Esophagus squamous epithelium (tissue), 5 donors: Measurements from ENCODE around the gene SPTBN4. TPM values are rescaled to one million over a fixed set of nuclear protein-coding genes. Genes with fewer than 3 reads are reported as not detected.
"Not testable (repeated sequence)": the region's sequence is repeated elsewhere in the genome, so short reads cannot be mapped to it uniquely, and the experiment has no call there.

Source experiments
- DNase-seq: peaks from one replicate; lab custom pipeline; 2025; lab: John Stamatoyannopoulos, UW
- H3K27ac ChIP-seq, 4 donors: fragments of 200-600 bp; sonication (generic); one replicate each; pipeline ENCODE4 v1.5.1; 2016 to 2019; ENCODE audit warnings: mild to moderate bottlenecking in 1 of 4
- H3K27me3 ChIP-seq, 4 donors: fragments of 200-600 bp; sonication (generic); 1 replicate in 3 of 4; 2 replicates in 1 of 4; pipeline versions ENCODE4 v1.5.1 to v1.6.0; 2017 to 2021; ENCODE audit warnings: antibody characterized with exemption in 1 of 4
- H3K36me3 ChIP-seq, 3 donors: fragments of 200-600 bp; sonication (generic); one replicate each; pipeline ENCODE4 v1.5.1; 2016 to 2019
- H3K4me1 ChIP-seq, 3 donors: fragments of 200-600 bp; sonication (generic); one replicate each; pipeline ENCODE4 v1.5.1; 2017 to 2019
- H3K4me3 ChIP-seq, 4 donors: fragments of 200-600 bp; sonication (generic); 1 replicate in 3 of 4; 2 replicates in 1 of 4; pipeline ENCODE4 v1.5.1; 2016 to 2019; ENCODE audit warnings: mild to moderate bottlenecking in 2 of 4, moderate library complexity in 1 of 4
- H3K9me3 ChIP-seq, 3 donors: fragments of 200-600 bp; sonication (generic); one replicate each; pipeline ENCODE4 v1.5.1; 2016 to 2019
- CTCF ChIP-seq, 6 experiments: fragments of 450-650 bp in 4 of 6; fragments of 200-600 bp in 2 of 6; sonication (generic) in 2 of 6; IDR thresholded peaks; one replicate each; pipeline ENCODE4 v1.5.1; 2016 to 2019; ENCODE audit warnings: antibody characterized with exemption in 6 of 6, mild to moderate bottlenecking in 4 of 6, moderate library complexity in 4 of 6
- POLR2A ChIP-seq, 4 donors: fragments of 450-650 bp; IDR thresholded peaks; one replicate each; pipeline ENCODE4 v1.6.1; 2017; ENCODE audit warnings: antibody characterized with exemption in 4 of 4, mild to moderate bottlenecking in 4 of 4, moderate library complexity in 3 of 4
- WGBS, 2 donors: methylation state at CpG; one replicate each; pipeline ENCODE4 v1.1.5; 2018; 5-methylcytosine and 5-hydroxymethylcytosine counted together
- intact Hi-C: fragments of 100-400 bp; cut with DNase I; formaldehyde crosslinking; loops from one replicate; pipeline ENCODE4 v1.15.0; 2022
- total RNA-seq, 4 donors: library from RNA; depleted of rRNA; stranded (reverse); fragments of >200 nt; gene quantifications; one replicate each; pipeline ENCODE4 v1.1.0, GENCODE V29; 2016
- donor health status: DM: yes; HTN: yes; CAD: no.

SPTBN4 gene
- total RNA-seq, 4 donors from 2014 or later = 0.08 to 2.0 (median 1.2) TPM

DNA sequence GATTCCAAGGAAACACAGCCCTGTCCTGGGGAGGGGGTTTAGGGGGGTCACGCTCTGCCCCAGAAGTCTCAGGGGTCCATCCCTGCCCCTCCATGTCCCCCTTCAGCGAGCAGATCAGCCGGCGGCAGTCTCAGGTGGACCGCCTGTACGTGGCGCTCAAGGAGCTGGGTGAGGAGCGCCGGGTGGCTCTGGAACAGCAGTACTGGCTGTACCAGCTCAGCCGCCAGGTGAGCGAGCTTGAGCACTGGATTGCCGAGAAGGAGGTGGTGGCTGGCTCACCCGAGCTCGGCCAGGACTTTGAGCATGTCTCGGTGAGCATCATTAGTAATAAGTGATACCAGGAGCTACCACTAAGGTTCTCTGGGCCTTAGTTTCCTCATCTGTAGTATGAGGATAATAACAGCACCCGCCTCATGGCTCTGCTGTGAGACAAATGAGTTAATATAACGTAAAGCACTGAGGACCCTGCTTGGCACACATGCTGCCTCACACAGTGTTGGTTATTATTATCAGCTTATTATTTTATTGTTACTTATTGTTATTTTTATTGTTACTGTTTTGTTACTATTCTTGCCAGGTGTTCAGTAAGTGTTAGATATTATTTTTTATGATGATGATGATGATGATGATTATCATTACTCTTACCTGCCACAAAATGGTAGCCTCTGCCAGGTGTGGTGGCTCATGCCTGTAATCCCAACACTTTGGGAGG is 89.3 kb downstream of the SPTBN4 start:
- Histone ChIP-seq H3K4me1 (peaks cover 0 to 7% (median 6%) of the 10 kb centered on the region in 3 donors), H3K9me3 (no peaks in the 10 kb centered on the region), H3K4me3 (no peak overlapping the region), H3K27me3 (peaks cover 0 to 63% (median 0%) of the 10 kb centered on the region in 4 donors), H3K36me3 (no peaks in the 10 kb centered on the region), H3K27ac (no peak overlapping the region)
- intact Hi-C loops = no loop called here
- DNase-seq = no peak
- 70 to 76% methylated on average over 8 to 17 of the region's 17 CpGs for WGBS, 2 donors
- TF ChIP-seq POLR2A (IDR thresholded peaks at IDR 0.05) = no peak
- TF ChIP-seq CTCF (IDR thresholded peaks at IDR 0.05) = no peak

- Histone ChIP-seq H3K36me3 (no peaks in the 10 kb centered on the region), H3K4me1 (peaks cover 0 to 7% (median 6%) of the 10 kb centered on the region in 3 donors), H3K27ac (no peak overlapping the region), H3K4me3 (no peak overlapping the region), H3K27me3 (peaks cover 0 to 63% (median 0%) of the 10 kb centered on the region in 4 donors), H3K9me3 (no peaks in the 10 kb centered on the region)
- no peak for DNase-seq
- intact Hi-C loops = no loop called here
- TF ChIP-seq POLR2A (IDR thresholded peaks at IDR 0.05) (no peak), CTCF (IDR thresholded peaks at IDR 0.05) (no peak)
- WGBS, 2 donors = 53 to 87% methylated on average over 3 to 17 of the region's 24 CpGs
These were observed 90.2 kb downstream of the SPTBN4 start for GRCh38 chr19:40556953-40557530.

DNA sequence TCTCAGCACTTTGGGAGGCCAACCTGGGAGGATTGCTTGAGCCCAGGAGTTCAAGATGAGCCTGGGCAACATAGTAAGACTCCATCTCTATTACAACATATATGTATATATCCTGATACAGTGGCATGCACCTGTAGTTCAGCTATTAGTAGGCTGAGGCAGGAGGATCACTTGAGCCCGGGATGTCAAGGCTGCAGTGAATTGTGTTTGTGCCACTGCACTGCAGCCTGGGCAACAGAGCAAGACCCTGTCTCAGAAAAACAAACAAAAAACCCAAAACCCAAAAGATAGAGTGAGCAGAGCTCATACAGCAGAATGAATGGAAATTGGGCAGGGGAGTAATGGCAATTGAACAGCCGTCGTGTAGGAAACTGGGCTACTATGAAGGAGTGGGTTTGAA is 92.6 kb downstream of the SPTBN4 start:
- no peaks in the 10 kb centered on the region for H3K36me3 ChIP-seq
- no peak for DNase-seq
- peaks cover 0 to 2% (median under 1%) of the 10 kb centered on the region in 3 donors for H3K4me1 ChIP-seq
- peaks cover 0 to 59% (median 0%) of the 10 kb centered on the region in 4 donors for H3K27me3 ChIP-seq
- intact Hi-C loops = no loop called here
- WGBS, 2 donors = 73 to 79% methylated on average over 3 of the region's 3 CpGs
- H3K4me3 ChIP-seq = no peak overlapping the region
- H3K27ac ChIP-seq = no peak overlapping the region
- TF ChIP-seq POLR2A (IDR thresholded peaks at IDR 0.05) = no peak
- no peaks in the 10 kb centered on the region for H3K9me3 ChIP-seq

DNA sequence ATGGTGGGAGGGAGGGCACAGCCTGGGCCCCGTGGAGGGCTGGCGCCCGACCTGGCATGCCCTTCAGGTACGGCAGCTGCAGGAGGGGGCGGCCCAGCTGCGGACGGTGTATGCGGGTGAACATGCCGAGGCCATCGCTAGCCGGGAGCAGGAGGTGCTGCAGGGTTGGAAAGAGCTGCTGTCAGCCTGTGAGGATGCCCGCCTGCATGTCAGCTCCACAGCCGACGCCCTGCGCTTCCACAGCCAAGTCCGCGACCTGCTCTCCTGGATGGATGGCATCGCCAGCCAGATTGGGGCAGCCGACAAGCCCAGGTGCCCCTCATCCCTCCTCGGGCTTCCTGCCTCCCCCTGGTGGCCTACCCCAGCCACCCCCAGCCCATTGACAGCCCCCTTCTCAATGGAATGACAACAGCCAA is 93.3 kb downstream of the SPTBN4 start:
- TF ChIP-seq CTCF (IDR thresholded peaks at IDR 0.05) = no peak
- TF ChIP-seq POLR2A (IDR thresholded peaks at IDR 0.05) = no peak
- WGBS, 2 donors = 38 to 62% methylated on average over 11 to 13 of the region's 20 CpGs
- Histone ChIP-seq H3K36me3 (no peaks in the 10 kb centered on the region), H3K4me1 (no peaks in the 10 kb centered on the region), H3K9me3 (no peaks in the 10 kb centered on the region), H3K27ac (no peak overlapping the region), H3K27me3 (peaks cover 0 to 59% (median 0%) of the 10 kb centered on the region in 4 donors), H3K4me3 (no peak overlapping the region)
- DNase-seq = no peak
- intact Hi-C loops = no loop called here

- H3K9me3 ChIP-seq = no peaks in the 10 kb centered on the region
- intact Hi-C loops = no loop called here
- DNase-seq = no peak
- H3K4me3 ChIP-seq = no peak overlapping the region
- H3K27ac ChIP-seq = no peak overlapping the region
- TF ChIP-seq CTCF (IDR thresholded peaks at IDR 0.05) = no peak
- no peak for TF ChIP-seq POLR2A (IDR thresholded peaks at IDR 0.05)
- H3K36me3 ChIP-seq = no peaks in the 10 kb centered on the region
- peaks cover 0 to 63% (median 6%) of the 10 kb centered on the region in 4 donors for H3K27me3 ChIP-seq
- 71 to 78% methylated on average over 4 of the region's 4 CpGs for WGBS, 2 donors
- peaks cover 0 to 10% (median 0%) of the 10 kb centered on the region in 3 donors for H3K4me1 ChIP-seq
These were observed 95.1 kb downstream of the SPTBN4 start for GRCh38 chr19:40561947-40562346.

DNA sequence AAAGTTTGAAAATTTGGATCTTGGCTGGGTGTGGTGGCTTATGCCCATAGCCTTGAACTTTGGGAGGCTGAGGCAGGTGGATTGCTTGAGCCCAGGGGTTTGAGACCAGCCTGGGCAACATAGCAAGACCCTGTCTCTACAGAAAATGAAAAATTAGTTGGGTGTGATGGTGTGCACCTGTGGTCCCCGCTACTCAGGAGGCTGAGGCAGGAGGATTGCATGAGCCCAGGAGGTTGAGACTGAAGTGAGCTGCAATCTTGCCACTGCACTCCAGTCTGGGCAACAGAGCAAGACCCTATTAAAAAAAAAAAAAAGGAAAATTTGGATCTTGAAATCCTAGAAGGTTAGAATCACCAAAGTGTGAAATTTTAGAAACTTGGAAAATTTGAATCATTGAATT is 97.7 kb downstream of the SPTBN4 start:
- DNase-seq, H3K9me3 ChIP-seq, H3K27ac ChIP-seq, intact Hi-C loops, H3K36me3 ChIP-seq, H3K4me3 ChIP-seq: not testable (repeated sequence)
- 83 to 90% methylated on average over 1 of the region's 1 CpG for WGBS, 2 donors
- Histone ChIP-seq H3K27me3 (peaks cover 12 to 86% (median 17%) of the 10 kb centered on the region in 4 donors), H3K4me1 (peaks cover 6 to 23% (median 8%) of the 10 kb centered on the region in 3 donors)
